Measurements from ENCODE around the gene SPPL2B. TPM values are rescaled to one million over a fixed set of nuclear protein-coding genes. Genes with fewer than 3 reads are reported as not detected.

The SPPL2B gene
- total and polyA plus RNA-seq, 12 donors, result 17.8 to 69.7 (median 21.2) TPM

DNA sequence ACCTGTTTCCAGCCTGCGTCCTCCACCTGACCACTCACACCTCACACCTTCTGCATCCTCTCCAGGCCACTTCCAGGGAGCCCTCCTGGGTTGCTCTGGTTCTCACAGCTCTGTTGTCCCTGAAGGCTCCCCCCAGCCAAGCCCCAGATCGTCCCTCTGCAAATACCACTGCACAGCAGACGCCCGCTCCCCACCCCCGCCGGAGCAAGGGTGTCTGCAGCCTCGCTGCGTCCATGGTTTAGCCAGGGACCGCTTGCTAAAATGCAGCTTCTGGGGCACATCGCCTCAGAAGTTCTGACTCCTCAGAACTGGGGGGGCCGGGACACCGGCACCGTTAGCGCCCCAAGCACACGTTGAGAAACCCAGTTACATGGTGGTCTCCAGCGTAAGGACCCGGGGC lies 21.5 kb upstream of the SPPL2B start:
- H3K27me3 ChIP-seq, result peaks cover 0 to 89% (median 71%) of the 10 kb centered on the region in 7 donors
- no peaks in the 10 kb centered on the region for H3K9me3 ChIP-seq
- TF ChIP-seq, protein P1, sequence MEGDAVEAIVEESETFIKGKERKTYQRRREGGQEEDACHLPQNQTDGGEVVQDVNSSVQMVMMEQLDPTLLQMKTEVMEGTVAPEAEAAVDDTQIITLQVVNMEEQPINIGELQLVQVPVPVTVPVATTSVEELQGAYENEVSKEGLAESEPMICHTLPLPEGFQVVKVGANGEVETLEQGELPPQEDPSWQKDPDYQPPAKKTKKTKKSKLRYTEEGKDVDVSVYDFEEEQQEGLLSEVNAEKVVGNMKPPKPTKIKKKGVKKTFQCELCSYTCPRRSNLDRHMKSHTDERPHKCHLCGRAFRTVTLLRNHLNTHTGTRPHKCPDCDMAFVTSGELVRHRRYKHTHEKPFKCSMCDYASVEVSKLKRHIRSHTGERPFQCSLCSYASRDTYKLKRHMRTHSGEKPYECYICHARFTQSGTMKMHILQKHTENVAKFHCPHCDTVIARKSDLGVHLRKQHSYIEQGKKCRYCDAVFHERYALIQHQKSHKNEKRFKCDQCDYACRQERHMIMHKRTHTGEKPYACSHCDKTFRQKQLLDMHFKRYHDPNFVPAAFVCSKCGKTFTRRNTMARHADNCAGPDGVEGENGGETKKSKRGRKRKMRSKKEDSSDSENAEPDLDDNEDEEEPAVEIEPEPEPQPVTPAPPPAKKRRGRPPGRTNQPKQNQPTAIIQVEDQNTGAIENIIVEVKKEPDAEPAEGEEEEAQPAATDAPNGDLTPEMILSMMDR (IDR thresholded peaks at IDR 0.05), result no peak
- H3K27ac ChIP-seq, result no peak overlapping the region
- intact Hi-C loops (cut with DNase I), result no loop called here
- no peaks in the 10 kb centered on the region for H3K36me3 ChIP-seq
- ATAC-seq (no peak), DNase-seq (no peak)
- H3K4me3 ChIP-seq, result no peak overlapping the region
- WGBS, 2 donors, result 58 to 67% methylated on average over 17 of the region's 17 CpGs
- H3K4me1 ChIP-seq, result peaks cover 5 to 20% (median 8%) of the 10 kb centered on the region in 9 donors

DNA sequence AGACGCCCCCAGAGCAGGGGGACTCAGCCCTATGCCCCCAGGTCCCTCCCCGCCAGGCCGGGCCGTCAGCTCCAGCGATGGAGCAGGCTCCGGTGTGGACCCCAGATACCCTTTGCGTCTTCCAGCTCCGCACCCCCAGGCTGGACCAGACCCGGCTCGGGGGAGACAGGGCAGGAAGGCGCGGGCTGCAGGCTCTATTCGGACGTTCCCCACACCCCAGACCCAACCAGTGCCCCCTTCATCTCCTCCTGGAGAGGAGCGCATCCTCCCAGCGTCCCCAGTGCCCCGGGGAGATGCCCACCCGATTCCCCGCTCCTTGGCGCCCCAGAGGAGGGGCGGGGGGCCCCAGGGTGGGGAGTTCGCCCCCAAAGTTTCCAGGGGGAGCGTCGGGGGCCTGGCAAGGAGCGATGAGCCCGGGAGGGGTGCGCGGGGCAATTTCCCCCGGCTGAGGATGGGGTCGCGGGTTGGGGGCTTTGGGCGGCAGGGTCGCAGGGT lies 20.9 kb upstream of the SPPL2B start:
- Histone ChIP-seq H3K4me1 (peaks cover 0 to 14% (median 2%) of the 10 kb centered on the region in 9 donors), H3K27me3 (peaks cover 0 to 89% (median 71%) of the 10 kb centered on the region in 7 donors), H3K4me3 (no peak overlapping the region), H3K27ac (no peak overlapping the region), H3K36me3 (no peaks in the 10 kb centered on the region), H3K9me3 (no peaks in the 10 kb centered on the region)
- DNase-seq, result no peak
- ATAC-seq, result no peak
- intact Hi-C loops (cut with DNase I), result no loop called here
- TF ChIP-seq, protein P1 (IDR thresholded peaks at IDR 0.05), result no peak
- WGBS, 2 donors, result 19 to 24% methylated on average over 32 to 33 of the region's 33 CpGs

DNA sequence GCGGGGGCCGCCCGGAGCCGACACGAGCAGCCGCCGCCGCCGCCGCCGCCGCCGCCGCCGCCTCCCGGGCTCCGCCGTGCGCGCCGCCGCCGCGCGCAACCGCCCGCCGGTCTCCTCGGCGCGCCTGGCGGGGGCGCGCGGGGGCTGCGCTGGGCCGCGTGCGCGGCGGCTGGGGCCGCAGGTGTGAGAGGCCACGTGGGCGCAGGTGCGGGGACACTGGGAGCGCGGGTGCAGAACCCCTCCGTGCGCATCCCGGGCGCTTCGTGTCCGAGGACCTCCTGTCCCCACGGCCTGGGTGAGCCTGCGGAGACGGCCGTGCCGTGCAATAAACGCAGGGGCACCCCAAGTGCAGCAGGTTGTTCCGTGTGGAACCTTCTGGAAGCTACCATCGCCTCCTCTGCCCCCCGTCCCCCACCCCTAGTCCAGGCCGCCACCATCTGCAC lies 20.3 kb upstream of the SPPL2B start, which contains the start of gene LINGO3:
LINGO3 (minus strand) TSS at position 41 of the 443 bp plus-strand sequence. CDS start 16,378 bp downstream, outside the sequence.
- intact Hi-C loops (cut with DNase I), result no loop called here
- TF ChIP-seq, protein P1 (IDR thresholded peaks at IDR 0.05), result no peak
- Histone ChIP-seq H3K27ac (no peak within 1 kb of the TSS), H3K27me3 (peaks cover 0 to 89% (median 71%) of the 10 kb centered on the region in 7 donors), H3K36me3 (no peaks in the 10 kb centered on the region), H3K4me3 (no peak within 1 kb of the TSS), H3K4me1 (peaks cover 0 to 8% (median 0%) of the 10 kb centered on the region in 9 donors), H3K9me3 (no peaks in the 10 kb centered on the region)
- ATAC-seq (no peak), DNase-seq (no peak)
- 4 to 22% methylated on average over 11 to 60 of the region's 63 CpGs for WGBS, 2 donors

DNA sequence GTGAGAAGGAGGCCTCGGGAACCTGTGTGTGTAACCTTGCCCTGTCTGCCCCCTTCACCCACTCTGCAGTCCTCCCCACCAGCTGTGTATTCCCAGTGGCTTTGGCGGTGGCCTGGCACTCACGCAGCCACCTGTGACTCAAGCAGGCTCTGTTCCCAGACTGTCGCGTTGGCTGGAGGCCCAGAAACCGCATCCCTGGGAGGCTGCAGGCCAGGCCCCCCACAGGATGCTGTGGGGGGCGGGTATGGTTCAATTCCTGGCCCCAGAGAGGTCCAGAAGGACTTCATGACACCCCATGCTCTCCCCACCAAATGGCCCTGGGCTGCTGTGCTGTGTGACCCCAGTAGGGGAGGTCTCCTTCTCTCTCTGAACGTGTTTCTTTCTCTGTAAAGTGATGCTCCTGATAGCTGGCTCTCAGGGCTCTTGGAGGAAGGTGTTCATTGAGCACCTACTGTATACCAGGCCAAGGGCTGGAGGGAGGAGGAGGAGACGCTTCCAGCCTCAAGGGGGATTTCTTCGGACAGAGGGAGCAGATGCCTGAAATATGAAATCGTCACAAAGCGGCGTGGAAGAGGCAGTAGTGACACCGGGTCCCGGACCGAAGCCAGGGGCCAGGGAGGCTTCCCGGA lies 18.6 kb upstream of the SPPL2B start:
- H3K4me1 ChIP-seq, result peaks cover 0 to 8% (median 0%) of the 10 kb centered on the region in 9 donors
- TF ChIP-seq, protein P1 (IDR thresholded peaks at IDR 0.05), result no peak
- 44 to 46% methylated on average over 17 of the region's 17 CpGs for WGBS, 2 donors
- H3K4me3 ChIP-seq, result no peak overlapping the region
- no peak overlapping the region for H3K27ac ChIP-seq
- H3K27me3 ChIP-seq, result peaks cover 0 to 85% (median 71%) of the 10 kb centered on the region in 7 donors
- peaks cover 0 to 5% (median 0%) of the 10 kb centered on the region in 11 donors for H3K9me3 ChIP-seq
- no peaks in the 10 kb centered on the region for H3K36me3 ChIP-seq
- intact Hi-C loops (cut with DNase I), result loop anchor here in 2 of 10 donors (2.0 to 10.0 kb wide), 2 partner anchors 25 to 75 kb away; partner anchors contain the start of genes PLEKHJ1 (in 1 of the 2) and SF3A2 (in 1 of the 2)
- ATAC-seq (peak in 5 of 8 donors; percentile 46 to 61 (median 49)), DNase-seq (no peak)
